ENCODE measurements around the gene ASGR1.

DNA sequence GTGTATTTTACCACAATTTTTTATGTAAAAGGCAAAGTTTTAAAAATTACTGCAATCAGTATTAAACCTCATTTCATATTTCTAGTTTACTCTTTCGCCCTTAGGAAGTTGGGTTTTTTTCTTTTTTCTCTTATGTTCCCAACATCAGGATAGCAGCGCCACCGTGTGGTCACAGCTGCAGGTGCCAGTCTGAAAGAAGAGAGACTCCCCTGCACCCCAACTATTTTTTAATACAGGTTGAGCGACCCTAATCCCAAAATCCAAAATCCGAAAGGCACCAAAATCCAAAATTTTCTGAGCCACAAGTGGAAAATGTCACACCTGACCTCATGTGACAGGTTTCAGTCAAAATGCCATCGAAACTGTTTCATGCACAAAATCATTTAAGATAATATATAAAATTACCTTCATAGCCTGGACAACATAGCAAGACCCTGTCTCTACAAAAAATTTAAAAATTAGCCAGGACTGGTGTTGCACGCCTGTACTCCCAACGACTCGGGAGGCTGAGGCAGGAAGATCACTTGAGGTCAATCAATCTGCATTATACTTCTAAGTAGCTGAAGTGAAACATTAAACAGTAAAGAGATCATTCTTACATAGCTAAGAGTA is 42.8 kb downstream of the ASGR1 start:
- TF ChIP-seq POLR2A (IDR thresholded peaks at IDR 0.05): no peak
- TF ChIP-seq, protein P1, sequence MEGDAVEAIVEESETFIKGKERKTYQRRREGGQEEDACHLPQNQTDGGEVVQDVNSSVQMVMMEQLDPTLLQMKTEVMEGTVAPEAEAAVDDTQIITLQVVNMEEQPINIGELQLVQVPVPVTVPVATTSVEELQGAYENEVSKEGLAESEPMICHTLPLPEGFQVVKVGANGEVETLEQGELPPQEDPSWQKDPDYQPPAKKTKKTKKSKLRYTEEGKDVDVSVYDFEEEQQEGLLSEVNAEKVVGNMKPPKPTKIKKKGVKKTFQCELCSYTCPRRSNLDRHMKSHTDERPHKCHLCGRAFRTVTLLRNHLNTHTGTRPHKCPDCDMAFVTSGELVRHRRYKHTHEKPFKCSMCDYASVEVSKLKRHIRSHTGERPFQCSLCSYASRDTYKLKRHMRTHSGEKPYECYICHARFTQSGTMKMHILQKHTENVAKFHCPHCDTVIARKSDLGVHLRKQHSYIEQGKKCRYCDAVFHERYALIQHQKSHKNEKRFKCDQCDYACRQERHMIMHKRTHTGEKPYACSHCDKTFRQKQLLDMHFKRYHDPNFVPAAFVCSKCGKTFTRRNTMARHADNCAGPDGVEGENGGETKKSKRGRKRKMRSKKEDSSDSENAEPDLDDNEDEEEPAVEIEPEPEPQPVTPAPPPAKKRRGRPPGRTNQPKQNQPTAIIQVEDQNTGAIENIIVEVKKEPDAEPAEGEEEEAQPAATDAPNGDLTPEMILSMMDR (IDR thresholded peaks at IDR 0.05): peak; percentile 82 to 97 (median 92)

Measured in heart left ventricle (tissue), 13 donors.